SU-DHL-6 (cell line): ENCODE data around the gene ATP2A3.

Source experiments
- H2AFZ ChIP-seq: fragments of 200-600 bp; sonication (generic); 2 replicates; pipeline ENCODE4 v1.6.1; 2014; ENCODE audit warnings: low read depth, mild to moderate bottlenecking, moderate library complexity, mixed read lengths, antibody characterized with exemption, low read length; ENCODE audit not compliant: severe bottlenecking
- H3F3A ChIP-seq: fragments of 200-600 bp; shearing (Covaris generic); 2 replicates; pipeline ENCODE4 v1.6.0; 2016; ENCODE audit warnings: antibody characterized with exemption, mild to moderate bottlenecking; ENCODE audit not compliant: insufficient read depth
- H3K27ac ChIP-seq: fragments of 200-600 bp; sonication (generic); 2 replicates; pipeline ENCODE4 v1.5.1; 2016; ENCODE audit warnings: low read depth, mild to moderate bottlenecking, low read length, moderate library complexity, mixed read lengths
- H3K27me3 ChIP-seq: fragments of 200-600 bp; sonication (generic), shearing (Covaris generic); 2 replicates; pipeline ENCODE4 v1.6.0; 2014; ENCODE audit warnings: mild to moderate bottlenecking, low read length
- H3K36me3 ChIP-seq: fragments of 200-600 bp; sonication (generic); 2 replicates; pipeline ENCODE4 v1.6.1; 2014; ENCODE audit warnings: mild to moderate bottlenecking, low read length, mixed read lengths
- H3K4me2 ChIP-seq: fragments of 300-600, 200-600 bp; shearing (Covaris generic), sonication (generic); 2 replicates; pipeline ENCODE4 v1.6.0; 2014; ENCODE audit warnings: low read length, low read depth, mild to moderate bottlenecking; ENCODE audit not compliant: poor library complexity, severe bottlenecking
- H3K4me3 ChIP-seq: fragments of 200-600 bp; sonication (generic); 2 replicates; pipeline ENCODE4 v1.5.1; 2014; ENCODE audit warnings: antibody characterized with exemption, low read length, mild to moderate bottlenecking, mixed read lengths; ENCODE audit not compliant: insufficient read depth, poor library complexity, severe bottlenecking
- H3K79me2 ChIP-seq: fragments of 200-600 bp; sonication (generic); 2 replicates; pipeline ENCODE4 v1.6.1; 2014; ENCODE audit warnings: mild to moderate bottlenecking, low read length, moderate library complexity; ENCODE audit not compliant: insufficient read depth
- H3K9ac ChIP-seq: fragments of 200-600 bp; sonication (generic); 2 replicates; pipeline ENCODE4 v1.7.0; 2014; ENCODE audit warnings: mild to moderate bottlenecking, low read length
- H3K9me2 ChIP-seq: fragments of 200-600 bp; sonication (generic); replicated peaks from 2 replicates; pipeline ENCODE4 v1.6.1; 2014; ENCODE audit warnings: low read length; ENCODE audit not compliant: insufficient read depth
- H3K9me3 ChIP-seq: fragments of 200-600 bp; sonication (generic); 2 replicates; pipeline ENCODE4 v1.6.1; 2014; ENCODE audit warnings: low read length, mixed read lengths; ENCODE audit not compliant: insufficient read depth
- H4K20me1 ChIP-seq: fragments of 200-600 bp; sonication (generic); 2 replicates; pipeline ENCODE4 v1.6.1; 2014; ENCODE audit warnings: low read depth, mild to moderate bottlenecking, antibody characterized with exemption, low read length, moderate library complexity, mixed read lengths
- CTCF ChIP-seq: fragments of 200-600 bp; sonication (generic); IDR thresholded peaks from one replicate; pipeline ENCODE4 v1.5.1; 2017; ENCODE audit warnings: antibody characterized with exemption, mild to moderate bottlenecking, low read length, moderate library complexity; ENCODE audit not compliant: insufficient read depth, poor library complexity, severe bottlenecking
- EZH2phosphoT487 ChIP-seq: fragments of 200-600 bp; sonication (generic), shearing (Covaris generic); conservative IDR thresholded peaks from 2 replicates; pipeline ENCODE4 v1.6.1; 2018; ENCODE audit warnings: mild to moderate bottlenecking, antibody characterized with exemption, low read length, moderate library complexity, mixed read lengths

The ATP2A3 gene

DNA sequence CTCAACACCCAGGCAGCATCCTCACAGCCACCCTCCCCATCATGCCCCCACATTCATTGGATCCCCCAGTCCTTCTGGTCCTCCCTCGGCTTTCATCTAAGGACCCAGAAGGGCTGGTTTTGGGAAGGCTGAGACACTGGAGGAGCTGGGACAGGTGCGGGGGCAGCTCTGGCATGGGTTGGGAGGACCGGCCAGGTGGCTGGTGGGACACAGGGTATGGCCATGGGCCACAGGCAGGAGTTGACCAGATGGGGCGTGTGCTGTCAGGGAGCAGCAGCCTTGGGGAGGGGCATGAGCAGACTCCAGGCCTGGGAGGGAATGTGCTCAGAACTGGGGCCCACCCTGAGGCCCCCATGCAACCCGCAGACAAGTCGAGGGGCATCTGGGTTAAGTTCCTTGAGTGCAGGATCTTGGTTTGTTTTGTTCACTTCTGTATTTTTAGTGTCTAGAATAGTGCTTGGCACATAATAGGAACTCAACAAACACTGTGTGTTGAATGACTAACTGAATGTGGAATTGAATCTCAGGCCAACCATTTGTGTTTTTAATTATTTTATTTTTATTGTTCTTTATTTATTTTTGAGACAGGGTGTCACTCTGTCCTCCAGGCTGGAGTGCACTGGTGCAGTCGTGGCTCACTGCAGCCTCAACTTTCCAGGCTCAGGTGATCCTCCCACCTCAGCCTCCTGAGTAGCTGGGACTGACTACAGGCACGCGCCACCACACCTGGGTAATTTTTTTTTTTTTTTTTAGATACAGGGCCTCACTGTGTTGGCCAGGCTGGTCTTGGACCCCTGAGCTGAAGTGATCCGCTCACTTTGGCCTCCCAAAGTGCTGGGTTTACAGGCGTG lies 53.6 kb downstream of the ATP2A3 start:
- Histone ChIP-seq H3K4me3 (no peak overlapping the region), H3K9ac (no peak overlapping the region; the same call in 1 of the 2 replicates), H3K27ac (peak overlapping the region; percentile 77), H3K9me2 (no peaks in the 10 kb centered on the region), H2AFZ (no peak overlapping the region), H3K36me3 (no peaks in the 10 kb centered on the region), H3K79me2 (no peaks in the 10 kb centered on the region), H4K20me1 (no peaks in the 10 kb centered on the region), H3K9me3 (no peaks in the 10 kb centered on the region), H3K27me3 (no peaks in the 10 kb centered on the region), H3K4me2 (peak overlapping the region; percentile 40), H3F3A (peaks cover 10% of the 10 kb centered on the region)
- TF ChIP-seq CTCF, result no peak
- no peak for TF ChIP-seq EZH2phosphoT487

- no peak overlapping the region for H3K4me2 ChIP-seq
Observed at GRCh38 chr17:3909257-3909656, 55.0 kb downstream of the ATP2A3 start.

DNA sequence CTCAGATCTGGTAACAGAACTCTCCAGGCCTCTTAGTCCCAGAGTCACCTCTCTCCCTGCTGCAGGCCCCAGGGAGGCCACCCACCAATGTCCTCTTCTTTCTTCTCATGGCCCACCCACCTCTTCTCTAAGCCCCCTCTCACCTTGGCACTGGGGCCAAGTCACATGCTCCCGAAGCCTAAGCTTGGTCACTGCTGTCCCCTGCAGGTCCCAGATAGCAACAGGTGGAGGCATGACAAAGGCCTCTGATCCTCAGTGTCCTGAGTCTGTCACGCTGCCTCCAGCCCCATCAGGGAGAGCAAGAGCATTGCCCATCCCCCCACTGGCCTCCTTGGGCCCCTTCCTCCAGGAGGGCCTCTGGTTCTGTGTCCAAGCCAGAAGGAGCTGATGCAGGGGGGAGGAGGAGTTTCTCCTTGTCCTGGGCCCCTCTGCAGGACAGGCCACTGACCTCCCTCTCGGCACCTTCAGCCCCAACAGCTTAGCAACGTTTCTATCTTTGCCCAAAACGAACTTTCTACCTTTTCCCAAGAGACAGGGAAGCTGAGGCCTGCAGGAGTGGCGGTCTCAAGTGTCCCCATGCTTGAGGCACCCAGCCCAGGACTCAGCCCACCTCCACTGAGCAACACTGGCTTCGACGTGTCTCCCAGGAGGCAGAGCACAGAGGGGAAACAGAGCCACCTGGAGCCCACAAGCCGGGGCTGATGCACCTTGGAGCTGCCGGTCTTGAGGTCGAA lies 56.6 kb downstream of the ATP2A3 start:
- Histone ChIP-seq H3F3A (peaks cover 10% of the 10 kb centered on the region), H3K27ac (no peak overlapping the region), H2AFZ (no peak overlapping the region), H3K36me3 (no peaks in the 10 kb centered on the region), H3K9me2 (no peaks in the 10 kb centered on the region), H3K27me3 (no peaks in the 10 kb centered on the region), H3K9me3 (no peaks in the 10 kb centered on the region), H3K79me2 (no peaks in the 10 kb centered on the region), H4K20me1 (no peaks in the 10 kb centered on the region), H3K9ac (no peak overlapping the region), H3K4me3 (no peak overlapping the region), H3K4me2 (no peak overlapping the region)
- TF ChIP-seq CTCF, result no peak
- no peak for TF ChIP-seq EZH2phosphoT487

More at GRCh38 chr17:3909257-3909656, 55.0 kb downstream of the ATP2A3 start:
- peaks cover 10% of the 10 kb centered on the region for H3F3A ChIP-seq
- H3K9me3 ChIP-seq, result no peaks in the 10 kb centered on the region
- no peaks in the 10 kb centered on the region for H4K20me1 ChIP-seq
- TF ChIP-seq CTCF (no peak), EZH2phosphoT487 (no peak)
- no peak overlapping the region for H3K9ac ChIP-seq
- no peak overlapping the region for H3K4me3 ChIP-seq
- H3K27ac ChIP-seq, result no peak overlapping the region
- H3K9me2 ChIP-seq, result no peaks in the 10 kb centered on the region
- no peak overlapping the region for H2AFZ ChIP-seq
- H3K79me2 ChIP-seq, result no peaks in the 10 kb centered on the region
- H3K36me3 ChIP-seq, result no peaks in the 10 kb centered on the region
- H3K27me3 ChIP-seq, result no peaks in the 10 kb centered on the region
